Stimulated activated CD4-positive, alpha-beta T cell treated with anti-CD3 and anti-CD28 coated beads, TNF-alpha, amount 100 ng/mL, for 1 hour (primary cell): ENCODE data around the gene ACRV1.
"Not testable (repeated sequence)": the region's sequence is repeated elsewhere in the genome, so short reads cannot be mapped to it uniquely, and the experiment has no call there.

Experiments
- DNase-seq, 3 donors: peaks; one replicate each; pipeline ENCODE4 v3.0.0-alpha.2; 2020; ENCODE audit warnings: low read depth in 3 of 3, low spot score in 1 of 3

The ACRV1 gene

GRCh38 chr11:125680747-125681146 is at the start of gene ACRV1:
Gene ACRV1, minus strand, starts transcription at chr11:125680847. Its CDS starts 67 bp downstream, at chr11:125680780.
- DNase-seq: no peak

- DNase-seq: no peak
Observed at GRCh38 chr11:125728969-125729368, 48.3 kb upstream of the ACRV1 start.

- DNase-seq: no peak
Observed at GRCh38 chr11:125724125-125724524, 43.5 kb upstream of the ACRV1 start.

GRCh38 chr11:125720781-125721180 is 40.1 kb upstream of the ACRV1 start:
- no peak for DNase-seq

GRCh38 chr11:125704686-125705085 is 24.0 kb upstream of the ACRV1 start:
- not testable (repeated sequence) for DNase-seq

- DNase-seq: no peak
Observed at GRCh38 chr11:125701858-125702621, 21.4 kb upstream of the ACRV1 start.

- no peak for DNase-seq
Observed at GRCh38 chr11:125701018-125701610, 20.5 kb upstream of the ACRV1 start.

GRCh38 chr11:125694951-125695350 is 14.3 kb upstream of the ACRV1 start:
- no peak for DNase-seq

- DNase-seq: no peak
Observed at GRCh38 chr11:125692887-125693286, 12.2 kb upstream of the ACRV1 start.

GRCh38 chr11:125690006-125690405 is 9.4 kb upstream of the ACRV1 start:
- DNase-seq: no peak

GRCh38 chr11:125689274-125689859 is 8.7 kb upstream of the ACRV1 start:
- no peak for DNase-seq

- DNase-seq: no peak
Observed at GRCh38 chr11:125688632-125689031, 8.0 kb upstream of the ACRV1 start.

- no peak for DNase-seq
Observed at GRCh38 chr11:125688066-125688465, 7.4 kb upstream of the ACRV1 start.

- DNase-seq: no peak
Observed at GRCh38 chr11:125685228-125685627, 4.6 kb upstream of the ACRV1 start.

- no peak for DNase-seq
Observed at GRCh38 chr11:125679837-125680236, 810 bp downstream of the ACRV1 start.

GRCh38 chr11:125679397-125679796 is 1.2 kb downstream of the ACRV1 start:
- DNase-seq: no peak

GRCh38 chr11:125675196-125675595 is 5.5 kb downstream of the ACRV1 start:
- DNase-seq: no peak

GRCh38 chr11:125674210-125674609 is 6.4 kb downstream of the ACRV1 start:
- no peak for DNase-seq

- no peak for DNase-seq
Observed at GRCh38 chr11:125671561-125671960, 9.1 kb downstream of the ACRV1 start.

GRCh38 chr11:125670172-125670571 is 10.5 kb downstream of the ACRV1 start:
- no peak for DNase-seq

- DNase-seq: no peak
Observed at GRCh38 chr11:125667151-125667550, 13.5 kb downstream of the ACRV1 start.

GRCh38 chr11:125663910-125664309 is 16.7 kb downstream of the ACRV1 start:
- no peak for DNase-seq
